HG02970 (cell line): Measurements from ENCODE around the gene TLE3.

Source experiments
- ATAC-seq: cut with Tn5 transposase; IDR thresholded peaks from one replicate; pipeline ENCODE4 v1.9.1; 2021; ENCODE audit warnings: mild to moderate bottlenecking, moderate library complexity, moderate number of reproducible peaks; ENCODE audit not compliant: unreplicated experiment, low FRiP score

TLE3 gene

GRCh38 chr15:70051948-70052633, 45.6 kb downstream of the TLE3 start:
- no peak for ATAC-seq

GRCh38 chr15:70050970-70051369, 46.7 kb downstream of the TLE3 start:
- no peak for ATAC-seq

GRCh38 chr15:70050441-70050840, 47.3 kb downstream of the TLE3 start:
- ATAC-seq, result no peak

- ATAC-seq, result no peak
These were observed 47.9 kb downstream of the TLE3 start for GRCh38 chr15:70049701-70050301.

- no peak for ATAC-seq
These were observed 48.9 kb downstream of the TLE3 start for GRCh38 chr15:70048578-70049514.

- ATAC-seq, result no peak
These were observed 49.5 kb downstream of the TLE3 start for GRCh38 chr15:70048198-70048565.

- ATAC-seq, result no peak
These were observed 50.1 kb downstream of the TLE3 start for GRCh38 chr15:70047386-70048197.

- ATAC-seq, result no peak
These were observed 50.9 kb downstream of the TLE3 start for GRCh38 chr15:70046679-70047369.

- ATAC-seq, result no peak
These were observed 52.7 kb downstream of the TLE3 start for GRCh38 chr15:70045045-70045444.

GRCh38 chr15:70044168-70044567, 53.5 kb downstream of the TLE3 start:
- no peak for ATAC-seq

GRCh38 chr15:70043590-70043989, 54.1 kb downstream of the TLE3 start:
- ATAC-seq, result no peak

- no peak for ATAC-seq
These were observed 55.0 kb downstream of the TLE3 start for GRCh38 chr15:70042553-70043214.

GRCh38 chr15:70039917-70040316, 57.8 kb downstream of the TLE3 start:
- ATAC-seq, result no peak

GRCh38 chr15:70038730-70039392, 58.9 kb downstream of the TLE3 start:
- ATAC-seq, result no peak

- no peak for ATAC-seq
These were observed 60.5 kb downstream of the TLE3 start for GRCh38 chr15:70037292-70037640.

GRCh38 chr15:70036585-70037291, 61.0 kb downstream of the TLE3 start:
- no peak for ATAC-seq

- peak; percentile 44 for ATAC-seq
These were observed 62.0 kb downstream of the TLE3 start for GRCh38 chr15:70035719-70036077.

- ATAC-seq, result peak; percentile 13
These were observed 62.5 kb downstream of the TLE3 start for GRCh38 chr15:70035051-70035718.
